ENCODE results near the gene WFIKKN1. TPM values are rescaled to one million over a fixed set of nuclear protein-coding genes. Genes with fewer than 3 reads are reported as not detected.

WFIKKN1 gene
- total and polyA plus RNA-seq, 4 donors, result 0.31 to 2.5 (median 0.61) TPM

- no peak for DNase-seq
- peaks cover 0 to 8% (median under 1%) of the 10 kb centered on the region in 4 donors for H3K36me3 ChIP-seq (ENCODE audit: control insufficient read depth in 4 of 4, insufficient read depth in 4 of 4, low read length in 4 of 4)
- H3K4me1 ChIP-seq (ENCODE audit: control insufficient read depth in 5 of 5, insufficient read depth in 5 of 5, low read length in 5 of 5), result peaks cover 0 to 4% (median 0%) of the 10 kb centered on the region in 5 donors
- H3K4me3 ChIP-seq, result no peak overlapping the region
- TF ChIP-seq CTCF (IDR thresholded peaks at IDR 0.05; ENCODE audit: control extremely low read depth, extremely low read depth), result no peak
- H3K27ac ChIP-seq (ENCODE audit: low read depth in 1 of 2, low read length in 1 of 2), result no peak overlapping the region
- ATAC-seq (ENCODE audit: insufficient read depth, low FRiP score), result no peak
- 96 to 97% methylated on average over 22 of the region's 22 CpGs for WGBS, 2 donors
- H3K9me3 ChIP-seq (ENCODE audit: control insufficient read depth in 4 of 4, insufficient read depth in 3 of 4, low read length in 3 of 4), result no peaks in the 10 kb centered on the region
- no peaks in the 10 kb centered on the region for H3K27me3 ChIP-seq (ENCODE audit: control insufficient read depth in 3 of 3, insufficient read depth in 3 of 3, low read length in 2 of 3)
- no peak overlapping the region for H3K9ac ChIP-seq (ENCODE audit: insufficient read depth in 1 of 2, low read length in 2 of 2)
Measured at GRCh38 chr16:606656-607307, 24.0 kb upstream of the WFIKKN1 start.

- no peak overlapping the region for H3K4me3 ChIP-seq
- H3K36me3 ChIP-seq (ENCODE audit: control insufficient read depth in 4 of 4, insufficient read depth in 4 of 4, low read length in 4 of 4), result peaks cover 0 to 8% (median under 1%) of the 10 kb centered on the region in 4 donors
- H3K9ac ChIP-seq (ENCODE audit: insufficient read depth in 1 of 2, low read length in 2 of 2), result no peak overlapping the region
- ATAC-seq (ENCODE audit: insufficient read depth, low FRiP score) (no peak), DNase-seq (no peak)
- H3K27ac ChIP-seq (ENCODE audit: low read depth in 1 of 2, low read length in 1 of 2), result no peak overlapping the region
- WGBS, 2 donors, result 85 to 91% methylated on average over 10 of the region's 10 CpGs
- no peaks in the 10 kb centered on the region for H3K27me3 ChIP-seq (ENCODE audit: control insufficient read depth in 3 of 3, insufficient read depth in 3 of 3, low read length in 2 of 3)
- no peaks in the 10 kb centered on the region for H3K9me3 ChIP-seq (ENCODE audit: control insufficient read depth in 4 of 4, insufficient read depth in 3 of 4, low read length in 3 of 4)
- no peak for TF ChIP-seq CTCF (IDR thresholded peaks at IDR 0.05; ENCODE audit: control extremely low read depth, extremely low read depth)
- H3K4me1 ChIP-seq (ENCODE audit: control insufficient read depth in 5 of 5, insufficient read depth in 5 of 5, low read length in 5 of 5), result peaks cover 0 to 4% (median 0%) of the 10 kb centered on the region in 5 donors
Measured at GRCh38 chr16:608019-608418, 22.8 kb upstream of the WFIKKN1 start.

DNA sequence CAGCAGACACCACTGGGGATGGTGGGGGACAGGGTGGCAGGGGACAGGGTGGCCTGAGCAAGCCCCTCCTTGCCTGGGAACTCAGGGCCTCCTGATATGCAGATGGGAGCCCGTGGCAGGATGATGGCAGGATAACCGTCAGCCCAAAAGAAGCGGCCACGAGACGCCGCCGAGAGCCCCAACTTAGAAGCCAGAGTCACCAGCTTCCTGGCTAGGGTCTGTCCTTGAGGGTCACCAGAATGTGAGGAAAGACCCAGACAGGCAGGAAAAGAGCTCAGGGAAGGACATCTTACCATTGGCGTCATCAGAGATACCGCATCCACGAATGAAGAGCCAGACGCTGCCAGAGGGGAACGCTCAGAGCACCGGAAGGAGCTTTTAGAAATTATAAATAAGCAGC, 21.5 kb upstream of the WFIKKN1 start:
- ATAC-seq (ENCODE audit: insufficient read depth, low FRiP score) (no peak), DNase-seq (no peak)
- WGBS, 2 donors, result 91% methylated on average over 13 of the region's 13 CpGs
- no peak for TF ChIP-seq CTCF (IDR thresholded peaks at IDR 0.05; ENCODE audit: control extremely low read depth, extremely low read depth)
- Histone ChIP-seq H3K4me1 (ENCODE audit: control insufficient read depth in 5 of 5, insufficient read depth in 5 of 5, low read length in 5 of 5) (peaks cover 0 to 4% (median 0%) of the 10 kb centered on the region in 5 donors), H3K4me3 (no peak overlapping the region), H3K27ac (ENCODE audit: low read depth in 1 of 2, low read length in 1 of 2) (no peak overlapping the region), H3K27me3 (ENCODE audit: control insufficient read depth in 3 of 3, insufficient read depth in 3 of 3, low read length in 2 of 3) (no peaks in the 10 kb centered on the region), H3K9ac (ENCODE audit: insufficient read depth in 1 of 2, low read length in 2 of 2) (no peak overlapping the region), H3K36me3 (ENCODE audit: control insufficient read depth in 4 of 4, insufficient read depth in 4 of 4, low read length in 4 of 4) (peaks cover 0 to 8% (median 1%) of the 10 kb centered on the region in 4 donors), H3K9me3 (ENCODE audit: control insufficient read depth in 4 of 4, insufficient read depth in 3 of 4, low read length in 3 of 4) (no peaks in the 10 kb centered on the region)
